LNCAP (cell line): Measurements from ENCODE around the gene RAB11FIP4.

Experiments used
- TF ChIP-seq, protein P1 (sequence below): fragments of 450-650 bp; IDR thresholded peaks from 2 replicates; pipeline ENCODE4 v1.5.1; 2017; ENCODE audit warnings: mild to moderate bottlenecking

Gene RAB11FIP4

DNA sequence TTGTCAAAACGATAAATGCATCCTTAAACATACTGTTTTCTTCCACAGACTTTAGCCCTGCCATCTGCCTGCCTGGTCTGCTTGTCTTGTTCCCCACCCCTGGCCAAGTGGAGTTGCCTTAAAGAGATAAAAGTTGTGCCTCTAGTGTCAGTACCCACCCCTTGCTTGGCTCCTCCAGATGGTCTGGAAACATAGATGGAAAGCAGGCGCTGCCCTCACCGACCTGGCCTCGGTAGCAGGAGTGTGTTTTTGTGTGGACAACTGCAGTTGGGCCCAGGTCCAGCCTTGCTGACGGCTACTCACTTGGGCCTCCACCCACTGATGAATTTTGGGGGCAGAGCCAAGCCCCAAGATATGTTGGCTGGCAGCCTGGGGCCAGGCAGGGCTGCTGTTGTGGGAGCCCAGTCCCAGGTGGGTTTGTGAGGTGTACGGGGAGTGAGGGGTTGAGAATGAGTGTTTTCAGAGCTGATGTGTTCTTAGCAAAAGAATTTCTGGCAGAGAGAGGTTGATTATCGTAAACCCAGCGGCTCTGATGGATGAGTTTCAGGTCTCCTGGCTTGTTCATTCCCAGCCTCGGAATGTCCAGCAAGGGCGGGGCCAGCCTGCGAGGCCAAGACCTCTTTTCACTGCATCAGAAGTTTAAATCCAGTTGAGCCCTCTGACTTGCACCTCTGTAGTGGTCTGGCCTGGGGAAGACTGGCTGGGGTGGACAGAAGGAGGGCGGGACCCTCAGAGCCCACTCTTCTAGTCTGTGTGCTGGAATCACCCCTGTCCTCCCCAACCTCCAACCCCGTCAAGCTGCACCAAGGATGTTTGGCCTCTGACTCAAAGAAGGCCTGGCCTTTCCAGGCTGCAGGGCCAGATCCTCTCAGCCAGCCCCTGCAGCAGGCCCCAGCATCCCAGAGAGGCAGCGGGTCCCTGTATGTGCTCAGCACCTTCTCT is 179.7 kb downstream of the RAB11FIP4 start:
- TF ChIP-seq, protein P1, sequence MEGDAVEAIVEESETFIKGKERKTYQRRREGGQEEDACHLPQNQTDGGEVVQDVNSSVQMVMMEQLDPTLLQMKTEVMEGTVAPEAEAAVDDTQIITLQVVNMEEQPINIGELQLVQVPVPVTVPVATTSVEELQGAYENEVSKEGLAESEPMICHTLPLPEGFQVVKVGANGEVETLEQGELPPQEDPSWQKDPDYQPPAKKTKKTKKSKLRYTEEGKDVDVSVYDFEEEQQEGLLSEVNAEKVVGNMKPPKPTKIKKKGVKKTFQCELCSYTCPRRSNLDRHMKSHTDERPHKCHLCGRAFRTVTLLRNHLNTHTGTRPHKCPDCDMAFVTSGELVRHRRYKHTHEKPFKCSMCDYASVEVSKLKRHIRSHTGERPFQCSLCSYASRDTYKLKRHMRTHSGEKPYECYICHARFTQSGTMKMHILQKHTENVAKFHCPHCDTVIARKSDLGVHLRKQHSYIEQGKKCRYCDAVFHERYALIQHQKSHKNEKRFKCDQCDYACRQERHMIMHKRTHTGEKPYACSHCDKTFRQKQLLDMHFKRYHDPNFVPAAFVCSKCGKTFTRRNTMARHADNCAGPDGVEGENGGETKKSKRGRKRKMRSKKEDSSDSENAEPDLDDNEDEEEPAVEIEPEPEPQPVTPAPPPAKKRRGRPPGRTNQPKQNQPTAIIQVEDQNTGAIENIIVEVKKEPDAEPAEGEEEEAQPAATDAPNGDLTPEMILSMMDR: no peak

- TF ChIP-seq, protein P1: no peak
Observed at GRCh38 chr17:31572341-31572740, 180.9 kb downstream of the RAB11FIP4 start.

- TF ChIP-seq, protein P1: no peak
Observed at GRCh38 chr17:31573047-31573446, 181.6 kb downstream of the RAB11FIP4 start.

GRCh38 chr17:31573861-31574260 is 182.4 kb downstream of the RAB11FIP4 start:
- TF ChIP-seq, protein P1: no peak

DNA sequence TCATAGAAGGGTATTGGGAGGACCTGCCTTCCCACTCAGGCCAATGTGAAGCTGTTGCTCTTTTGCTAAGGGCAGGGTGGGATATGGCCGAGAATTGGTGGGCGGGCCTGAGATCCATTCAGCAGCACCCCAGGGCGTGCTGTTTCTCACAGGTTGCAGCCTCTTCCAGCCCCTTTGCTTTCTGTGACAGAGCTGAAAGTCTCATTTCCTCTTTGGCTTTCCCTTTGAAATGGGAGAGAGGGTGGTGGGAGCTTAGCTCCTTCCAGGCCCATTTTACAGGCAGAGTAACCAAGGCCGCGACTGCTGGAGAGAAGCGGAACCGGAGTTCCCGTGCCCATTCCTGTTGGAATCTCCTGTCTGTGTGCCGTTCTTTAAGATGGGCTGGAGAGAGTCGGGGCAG is 183.0 kb downstream of the RAB11FIP4 start:
- TF ChIP-seq, protein P1: no peak

DNA sequence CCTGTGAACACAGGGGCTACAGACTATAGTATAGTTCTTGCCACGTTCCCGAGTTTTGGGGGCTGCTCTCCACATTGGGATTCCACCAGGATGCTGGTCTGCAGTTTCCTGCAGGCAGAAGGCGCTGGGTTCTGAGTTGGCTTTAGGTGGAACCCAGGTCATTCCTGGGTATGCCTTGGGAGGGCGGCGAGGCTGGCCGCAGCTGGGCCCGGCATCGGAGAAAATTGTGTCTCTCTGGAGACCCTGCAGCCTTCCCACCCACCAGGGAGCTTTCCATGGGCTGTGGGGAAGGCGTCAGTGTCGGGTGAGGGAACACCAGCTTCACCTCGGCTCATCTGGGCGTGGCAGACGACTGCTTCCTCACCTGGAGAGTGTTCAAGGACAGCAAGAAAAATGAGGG is 183.6 kb downstream of the RAB11FIP4 start:
- TF ChIP-seq, protein P1: no peak

GRCh38 chr17:31579265-31579664 is 187.8 kb downstream of the RAB11FIP4 start:
- TF ChIP-seq, protein P1: no peak
